Effector CD8-positive, alpha-beta T cell (primary cell): ENCODE data around the gene KIF5C.

Source experiments
- DNase-seq: peaks from one replicate; lab custom pipeline; 2025; lab: John Stamatoyannopoulos, UW

The KIF5C gene

DNA sequence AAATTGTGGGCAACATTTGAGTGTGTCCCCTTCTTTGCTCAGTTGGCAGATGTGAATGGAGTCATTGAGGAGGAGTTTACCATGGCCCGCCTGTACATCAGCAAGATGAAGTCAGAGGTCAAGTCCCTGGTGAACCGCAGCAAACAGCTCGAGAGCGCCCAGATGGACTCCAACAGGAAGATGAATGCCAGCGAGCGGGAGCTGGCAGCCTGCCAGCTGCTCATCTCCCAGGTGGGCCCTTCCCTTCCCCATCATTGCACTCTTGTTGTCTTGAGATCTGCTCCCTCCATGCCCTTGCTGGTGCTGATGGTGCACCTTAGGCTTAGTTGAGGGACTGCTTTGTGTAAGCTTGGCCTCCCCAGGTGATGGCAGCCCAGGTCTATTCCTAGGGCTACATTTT lies 115.9 kb downstream of the KIF5C start:
- no peak for DNase-seq

DNA sequence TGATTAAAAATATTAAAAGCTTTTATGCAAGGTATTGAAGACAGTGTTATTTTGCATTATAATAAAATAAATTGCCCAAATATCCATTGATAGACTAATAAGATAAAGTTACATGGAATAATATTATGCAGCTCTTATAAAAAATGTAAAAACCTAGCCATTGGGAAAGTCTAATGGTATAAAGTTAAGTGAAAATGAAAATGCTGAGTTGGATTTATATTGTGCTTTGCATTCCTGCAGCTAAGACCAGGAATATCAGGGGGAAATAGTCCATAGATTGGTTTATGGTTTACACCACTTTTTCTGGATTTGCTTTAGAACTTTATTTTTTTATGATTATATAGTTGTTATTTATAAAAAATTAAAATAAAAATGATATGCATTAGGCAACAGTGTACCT lies 117.4 kb downstream of the KIF5C start:
- no peak for DNase-seq

DNA sequence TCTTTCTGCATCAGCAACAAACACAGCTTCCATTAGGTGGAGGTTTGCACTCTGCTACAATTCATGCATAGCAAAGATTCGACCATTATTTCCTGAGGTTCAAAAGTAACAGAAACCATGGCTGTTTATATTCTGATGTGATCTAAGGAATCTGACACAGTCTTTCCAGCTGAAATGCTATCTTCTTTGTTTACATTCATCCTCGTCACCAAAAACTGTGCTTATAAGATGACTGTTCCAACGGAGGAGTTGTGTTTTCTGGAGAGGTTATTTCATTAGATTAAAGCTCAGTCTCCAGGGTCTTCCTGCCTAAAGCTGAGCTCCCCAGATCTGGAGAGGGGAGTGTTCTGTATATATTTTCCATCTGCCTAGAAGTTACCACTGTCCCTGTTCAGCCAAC lies 118.3 kb downstream of the KIF5C start:
- DNase-seq = no peak

DNA sequence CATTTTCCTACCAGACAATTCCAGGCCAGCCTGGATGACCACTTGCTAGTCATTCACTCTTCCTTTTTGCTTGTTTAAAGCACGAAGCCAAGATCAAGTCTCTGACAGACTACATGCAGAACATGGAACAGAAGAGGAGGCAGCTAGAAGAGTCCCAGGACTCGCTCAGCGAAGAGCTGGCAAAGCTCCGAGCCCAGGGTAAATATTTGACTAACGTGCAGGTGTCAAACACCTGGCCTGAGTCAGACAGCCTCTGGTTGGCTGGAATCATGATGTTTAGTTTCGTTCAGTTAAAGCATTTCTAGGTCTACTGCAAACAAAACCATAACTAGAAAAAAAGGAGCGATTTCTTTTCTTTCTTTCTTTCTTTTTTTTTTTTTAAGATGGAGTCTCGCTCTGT lies 119.3 kb downstream of the KIF5C start:
- DNase-seq = no peak

DNA sequence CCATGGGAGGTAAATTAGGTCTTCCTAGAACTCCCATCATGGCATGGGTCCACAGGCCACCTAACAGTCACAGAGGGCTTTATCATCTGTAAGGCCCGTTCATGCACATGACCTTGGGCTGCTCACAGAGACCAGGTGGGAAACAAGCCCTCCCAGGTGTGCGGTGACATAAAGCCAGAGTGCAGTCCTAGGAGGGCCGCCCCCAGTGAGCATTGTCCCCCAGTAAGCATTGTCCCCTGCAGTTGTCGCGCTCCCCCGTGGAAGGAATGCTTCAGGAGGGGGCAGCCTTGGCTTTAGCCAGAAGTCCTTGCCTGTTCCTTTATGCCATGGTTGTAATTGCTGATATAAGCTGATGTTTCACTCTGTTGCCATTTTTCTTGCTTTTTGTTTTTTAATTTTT lies 121.8 kb downstream of the KIF5C start:
- no peak for DNase-seq

DNA sequence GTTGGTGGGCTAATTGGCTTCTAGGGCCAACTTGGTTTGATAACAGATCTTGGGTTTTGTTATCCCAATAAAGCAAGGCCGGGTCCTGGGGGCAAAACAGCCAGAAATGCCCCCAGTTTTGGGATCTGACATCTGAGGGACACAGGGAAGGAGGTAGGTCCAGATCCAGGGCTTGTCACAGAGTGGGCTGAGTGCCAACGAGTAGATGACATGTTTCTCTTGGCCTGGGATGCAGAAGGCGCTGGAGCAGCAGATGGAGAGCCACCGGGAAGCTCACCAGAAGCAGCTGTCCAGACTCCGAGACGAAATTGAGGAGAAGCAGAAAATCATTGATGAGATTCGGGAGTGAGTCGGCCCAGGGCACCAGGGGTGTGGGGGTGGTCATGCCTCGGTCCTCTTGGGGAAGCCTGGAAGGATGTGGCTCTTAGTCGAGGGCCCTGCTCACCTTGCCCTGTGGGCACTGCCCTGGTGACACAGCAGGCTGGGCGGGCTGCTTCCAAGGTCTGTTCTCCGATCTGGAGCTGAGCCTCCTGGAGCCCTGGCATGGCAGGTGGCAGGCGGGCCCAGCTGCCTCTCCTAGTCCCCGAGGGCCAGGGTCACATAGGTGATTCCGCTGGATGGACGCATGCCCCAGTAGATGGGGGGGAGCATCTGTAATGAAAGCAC lies 123.3 kb downstream of the KIF5C start:
- DNase-seq = no peak

DNA sequence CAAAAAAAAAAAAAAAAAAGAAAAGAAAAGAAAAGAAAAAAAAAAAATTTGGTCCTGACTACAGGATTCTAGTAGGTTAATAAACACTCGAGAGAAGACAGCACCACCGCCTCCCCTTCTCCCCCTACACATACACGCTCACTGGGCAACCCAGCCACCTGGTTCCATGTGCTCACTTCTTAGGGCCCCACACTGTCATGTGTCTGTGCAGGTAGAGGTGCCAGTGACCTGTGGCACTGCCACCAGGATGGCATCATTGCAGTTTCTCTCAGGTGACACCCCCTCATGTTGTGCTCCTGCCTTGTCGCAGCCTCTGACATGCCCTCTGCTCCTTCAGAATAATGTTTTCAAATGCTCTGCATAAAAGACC lies 123.8 kb downstream of the KIF5C start:
- DNase-seq = no peak

DNA sequence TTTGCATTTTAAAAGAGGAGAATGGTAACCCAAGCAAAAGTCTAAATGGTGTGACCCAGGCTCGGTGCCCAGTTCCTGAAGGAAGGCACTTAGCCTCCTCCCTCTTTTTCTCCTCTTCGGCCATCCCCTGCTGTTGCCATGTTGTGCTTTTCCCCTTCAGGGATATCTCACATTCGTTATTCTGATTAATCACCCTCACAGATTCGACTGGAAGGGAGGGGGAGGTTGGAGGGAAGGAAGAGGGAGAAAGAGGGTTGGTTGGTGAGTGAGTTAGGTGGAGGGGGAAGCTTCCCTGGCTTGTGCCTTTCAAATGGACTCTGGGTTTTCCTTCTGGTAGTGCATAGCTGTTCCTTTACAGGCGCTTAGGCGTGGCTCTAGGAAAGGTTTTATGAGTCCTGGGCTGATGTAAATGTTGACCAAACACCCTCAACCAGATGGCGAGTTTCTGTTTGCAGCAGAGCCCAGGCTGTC lies 124.5 kb downstream of the KIF5C start:
- DNase-seq = no peak

DNA sequence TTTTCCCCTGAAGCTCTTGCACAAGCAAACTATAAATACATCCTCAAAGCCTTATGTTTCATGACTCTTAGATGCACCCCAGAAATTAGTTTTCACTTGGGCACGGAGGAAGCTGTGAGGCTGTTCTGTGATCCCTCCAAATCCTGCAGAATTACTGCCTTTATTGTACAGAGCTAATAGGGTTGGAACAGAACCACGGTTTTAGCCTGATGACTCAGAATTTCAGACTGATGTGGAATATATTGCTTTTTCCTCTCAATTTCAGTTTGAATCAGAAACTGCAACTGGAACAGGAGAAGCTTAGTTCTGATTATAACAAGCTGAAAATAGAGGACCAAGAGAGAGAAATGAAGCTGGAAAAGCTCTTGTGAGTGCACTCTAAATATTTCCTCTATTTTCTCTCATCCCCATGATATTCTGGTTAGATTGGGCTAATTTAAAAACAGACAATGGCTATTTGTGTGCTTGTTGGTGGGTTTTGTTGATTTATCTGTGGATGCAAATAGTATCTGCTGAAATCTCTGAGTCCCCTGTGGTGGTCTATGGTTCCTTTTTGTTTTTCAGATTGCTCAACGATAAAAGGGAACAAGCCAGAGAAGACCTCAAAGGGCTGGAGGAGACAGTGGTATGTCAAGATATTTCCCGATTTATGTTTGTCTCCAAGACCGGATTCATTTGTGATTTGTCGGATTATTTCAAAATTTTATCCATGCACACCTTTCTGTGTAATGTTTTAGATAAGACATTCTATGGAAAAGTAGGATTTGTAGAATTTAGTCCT lies 125.3 kb downstream of the KIF5C start:
- no peak for DNase-seq

DNA sequence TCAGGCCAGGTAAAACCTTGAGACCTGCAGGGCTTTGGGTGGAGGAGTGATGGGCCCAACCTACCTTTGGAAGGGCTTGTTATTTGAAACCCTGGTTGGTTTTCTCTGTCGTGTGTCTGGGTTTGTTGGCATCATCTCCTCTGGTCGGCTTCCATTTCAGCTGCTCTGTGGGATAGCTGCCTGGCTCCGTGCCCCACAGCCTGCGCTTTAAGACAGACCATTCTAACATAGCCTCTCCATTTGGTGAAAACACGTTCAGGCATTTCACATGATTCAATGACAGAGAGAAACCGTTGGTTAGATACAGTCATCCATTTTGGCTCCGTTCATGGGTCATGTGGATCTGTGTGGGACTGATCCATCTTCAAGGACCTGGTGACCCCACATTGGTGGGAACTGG lies 126.5 kb downstream of the KIF5C start:
- no peak for DNase-seq

DNA sequence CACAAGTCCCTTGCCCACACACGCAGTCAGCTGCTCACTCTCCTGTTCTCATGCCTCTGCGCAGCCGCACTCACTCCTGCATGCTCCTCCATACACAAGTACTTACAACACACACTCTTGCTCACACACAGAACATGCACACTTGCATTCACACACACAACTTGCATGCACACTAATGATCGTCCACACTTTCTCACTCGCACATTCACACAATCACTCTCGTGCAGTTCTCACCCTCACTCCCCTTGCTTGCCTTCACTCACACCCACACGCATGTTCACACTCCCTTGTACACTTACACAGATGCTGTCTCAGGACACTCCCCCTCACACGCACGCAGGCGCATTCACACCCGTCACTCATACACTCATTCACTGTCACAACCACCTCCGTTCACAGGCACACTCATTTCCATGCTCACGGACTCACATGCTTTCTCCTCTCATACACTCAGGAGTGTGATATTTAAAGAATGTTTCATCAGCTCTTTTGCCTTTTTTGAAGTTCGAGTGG lies 127.4 kb downstream of the KIF5C start:
- DNase-seq = no peak

DNA sequence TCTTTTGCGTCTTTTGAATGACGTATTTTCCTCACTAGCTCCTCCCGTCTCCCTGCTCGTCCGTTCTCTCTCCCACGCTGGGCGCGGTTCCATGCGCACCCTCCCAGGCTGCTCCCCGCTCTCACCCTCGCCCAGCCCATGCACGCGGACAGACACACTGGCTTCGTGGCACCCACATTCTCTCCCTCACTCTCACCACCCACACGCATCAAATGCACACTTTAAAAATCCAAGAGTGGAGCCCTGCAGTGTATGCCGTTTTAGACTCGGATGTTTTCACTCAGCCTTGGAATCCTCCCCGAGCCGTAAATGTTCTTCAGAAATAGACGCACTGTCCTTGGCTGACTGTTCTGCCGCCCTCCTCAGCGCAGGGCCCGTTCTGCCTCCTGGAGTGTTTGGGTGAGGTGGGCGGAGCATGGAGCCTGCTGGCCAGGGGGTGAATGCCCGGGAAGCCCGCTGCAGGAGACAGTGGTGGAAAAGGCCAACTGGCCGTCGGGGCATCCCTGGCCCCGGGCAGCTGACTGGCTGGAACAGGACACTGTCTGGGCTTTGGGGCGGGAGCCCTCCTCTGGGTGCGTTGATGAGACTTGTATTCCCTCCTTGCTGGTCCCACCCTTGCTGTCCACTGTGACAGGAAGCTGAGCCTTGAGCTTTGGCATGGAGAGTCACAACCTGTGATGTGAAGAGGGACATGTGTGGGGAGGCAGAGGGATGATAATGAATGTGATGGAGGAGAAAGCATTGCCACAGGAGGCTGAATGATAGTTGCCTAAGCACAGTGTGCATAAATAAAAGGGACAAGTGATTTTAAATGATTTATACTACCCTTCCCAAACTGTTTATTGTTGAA lies 128.1 kb downstream of the KIF5C start:
- DNase-seq = no peak

DNA sequence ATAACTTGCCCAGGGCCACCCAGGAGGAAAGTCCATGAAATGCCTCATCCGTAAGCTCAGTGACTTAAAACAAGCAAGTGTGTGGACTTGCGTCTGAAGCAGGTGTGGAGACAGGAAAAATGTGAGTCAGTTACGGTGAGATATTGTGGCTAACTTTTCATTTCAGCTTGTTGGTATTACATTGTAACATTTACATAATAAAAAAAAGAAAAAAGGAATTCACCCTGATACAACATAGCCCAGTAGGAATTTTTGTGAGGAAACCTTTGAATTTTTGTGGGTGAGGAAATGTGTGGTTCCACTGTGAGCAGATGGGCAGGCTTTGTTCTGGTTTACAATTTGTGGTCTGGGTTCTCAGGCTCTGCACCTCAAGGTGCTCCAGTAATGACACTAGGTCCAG lies 129.8 kb downstream of the KIF5C start:
- no peak for DNase-seq

DNA sequence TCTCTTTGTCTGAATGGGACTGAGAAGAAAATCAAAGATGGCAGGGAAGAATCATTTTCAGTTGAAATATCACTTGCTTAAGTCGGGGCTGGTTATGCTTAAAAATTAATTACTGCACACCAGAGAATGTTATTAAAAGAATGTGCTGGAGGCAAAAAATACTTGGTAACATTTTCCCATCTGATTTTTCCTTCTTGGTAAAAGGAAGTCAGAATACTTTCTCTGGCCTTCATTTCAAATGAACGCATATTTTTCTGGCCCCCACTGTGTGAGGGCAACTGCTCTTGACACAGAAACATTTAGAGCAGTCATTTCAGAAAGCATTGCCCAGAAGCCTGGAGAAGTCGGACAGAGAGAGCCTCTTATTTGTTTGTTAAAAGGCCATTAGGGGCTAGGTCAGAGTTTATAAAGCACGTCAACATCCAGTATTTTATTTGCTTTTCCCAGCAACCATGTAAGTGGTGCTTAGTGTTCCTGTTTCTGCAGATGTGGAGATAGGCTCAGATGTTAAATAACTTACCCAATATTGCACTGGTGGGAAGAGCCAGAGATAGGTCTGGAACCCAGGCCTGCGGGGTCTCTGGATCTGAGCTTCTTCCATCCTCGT lies 130.5 kb downstream of the KIF5C start:
- no peak for DNase-seq

DNA sequence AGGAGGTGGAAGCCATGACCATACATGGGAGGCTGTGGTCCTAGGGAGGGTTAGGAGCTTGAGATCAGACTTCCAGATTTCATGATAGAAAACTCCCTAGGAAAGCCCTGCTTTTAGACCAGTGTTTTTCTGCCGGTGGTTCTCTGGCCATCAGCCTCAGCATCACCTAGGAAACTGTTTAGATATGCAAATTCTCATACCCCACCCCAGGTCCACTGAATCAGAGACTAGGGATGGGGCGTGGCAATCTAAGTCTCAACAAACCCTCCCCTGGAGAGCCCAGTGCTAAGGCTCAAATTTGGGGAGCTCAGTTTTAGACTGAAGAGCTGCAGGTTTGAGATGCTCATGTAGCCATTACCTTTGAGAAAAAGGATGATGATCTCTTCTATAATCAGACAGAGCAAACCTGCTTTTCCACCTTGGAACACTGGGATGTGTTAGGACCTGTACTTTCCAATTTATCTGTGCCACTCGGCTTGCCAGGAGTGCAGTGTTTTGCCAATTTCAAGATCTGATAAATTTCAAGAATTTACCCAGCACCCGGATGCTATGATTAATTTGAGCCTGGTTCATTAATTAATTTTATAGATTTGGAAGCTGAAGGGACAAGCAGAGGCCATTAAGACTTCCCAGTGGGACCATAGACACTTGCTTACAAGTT lies 132.0 kb downstream of the KIF5C start:
- DNase-seq = no peak

DNA sequence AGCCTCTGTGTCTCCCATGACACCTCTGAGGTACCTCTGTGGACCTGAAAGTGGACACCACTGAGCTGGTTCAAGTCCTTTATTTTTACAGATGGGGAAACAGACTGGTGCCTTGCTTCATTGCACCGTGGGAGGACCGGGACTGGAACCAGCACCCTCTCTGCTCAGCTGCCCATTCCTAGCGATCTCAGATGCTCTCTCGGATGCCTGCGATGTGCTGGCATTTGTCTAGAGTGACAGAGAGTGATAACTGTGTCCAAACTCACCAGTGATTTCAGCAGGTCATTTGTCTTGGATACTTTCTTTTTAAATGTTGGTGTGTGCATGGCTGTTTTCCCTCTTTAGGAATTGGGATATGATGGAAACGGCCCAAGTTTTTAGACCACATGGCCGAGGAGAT lies 133.4 kb downstream of the KIF5C start:
- DNase-seq = no peak

DNA sequence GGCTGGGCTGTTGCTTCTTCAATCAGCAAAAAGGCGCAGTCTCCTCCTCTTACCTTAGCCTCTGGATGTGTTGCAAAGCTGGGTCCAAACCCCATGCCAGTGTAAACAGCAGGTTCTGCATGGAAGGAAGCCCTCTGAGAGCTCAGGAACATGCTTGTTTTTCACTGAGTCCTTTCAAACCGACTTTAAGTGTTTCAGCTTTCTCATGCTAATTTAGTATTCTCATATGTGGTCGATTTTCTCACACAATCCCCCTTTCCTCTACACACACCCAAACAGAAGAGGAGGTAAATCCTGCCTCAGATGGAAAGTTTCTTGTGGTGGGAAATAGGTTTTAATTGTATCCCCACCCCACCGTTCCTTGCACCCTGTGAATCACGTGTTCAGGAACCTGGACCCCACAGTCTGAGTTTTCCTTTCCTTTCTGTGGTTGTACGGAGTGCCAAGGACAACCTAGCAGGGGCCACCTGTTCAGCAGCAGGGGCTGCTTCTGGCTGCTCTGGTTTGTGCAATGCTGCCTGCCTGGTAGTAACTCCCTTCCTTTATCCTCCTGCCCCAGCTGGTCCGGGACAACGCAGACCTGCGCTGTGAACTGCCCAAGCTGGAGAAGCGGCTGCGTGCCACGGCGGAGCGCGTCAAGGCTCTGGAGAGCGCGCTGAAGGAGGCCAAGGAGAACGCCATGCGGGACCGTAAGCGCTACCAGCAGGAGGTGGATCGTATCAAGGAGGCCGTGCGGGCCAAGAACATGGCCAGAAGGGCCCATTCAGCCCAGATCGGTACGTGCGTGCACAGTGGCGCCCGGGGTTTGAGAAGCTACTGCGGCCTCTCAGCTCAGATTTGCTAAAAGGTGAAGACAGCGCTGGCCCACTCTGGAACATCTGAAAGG lies 134.8 kb downstream of the KIF5C start:
- DNase-seq = no peak

DNA sequence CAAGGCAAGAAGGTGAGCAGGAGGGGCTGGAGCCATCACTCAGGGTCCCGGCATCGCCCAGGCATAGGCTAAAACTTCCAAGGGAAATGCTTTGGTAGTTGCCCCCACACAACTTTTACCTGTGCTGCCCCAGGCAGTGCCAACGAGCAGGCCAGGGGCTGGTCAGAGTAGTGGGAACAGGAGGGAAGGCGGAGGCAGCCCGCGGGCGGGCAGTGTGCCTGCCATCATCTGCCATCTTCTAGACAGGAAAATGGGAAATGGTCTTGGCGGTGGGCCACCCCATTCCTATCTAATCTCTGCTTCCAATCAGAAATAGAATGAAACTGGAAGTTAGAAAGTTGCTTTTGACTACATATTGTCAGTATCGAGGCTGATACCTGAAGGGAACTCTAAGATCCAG lies 137.5 kb downstream of the KIF5C start:
- DNase-seq = no peak

DNA sequence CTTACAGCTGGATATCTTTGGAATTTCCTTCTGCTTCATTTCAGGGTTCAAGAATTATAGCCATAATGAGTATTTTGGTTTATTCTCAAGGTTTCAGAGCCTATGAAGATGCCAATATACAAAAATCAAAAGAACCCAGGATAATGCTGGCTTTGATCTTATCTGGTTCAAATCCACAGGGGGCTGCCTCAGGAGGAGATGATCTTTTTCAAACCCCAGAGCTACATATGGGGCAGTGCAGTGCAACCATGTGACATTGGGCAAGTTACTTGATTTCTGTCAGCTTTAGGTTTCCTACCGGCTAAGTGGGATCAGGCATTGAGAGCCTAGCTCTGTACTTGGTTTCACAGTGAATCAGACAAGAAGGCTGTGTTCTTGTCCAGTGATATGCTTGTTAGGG lies 140.5 kb downstream of the KIF5C start:
- no peak for DNase-seq

DNA sequence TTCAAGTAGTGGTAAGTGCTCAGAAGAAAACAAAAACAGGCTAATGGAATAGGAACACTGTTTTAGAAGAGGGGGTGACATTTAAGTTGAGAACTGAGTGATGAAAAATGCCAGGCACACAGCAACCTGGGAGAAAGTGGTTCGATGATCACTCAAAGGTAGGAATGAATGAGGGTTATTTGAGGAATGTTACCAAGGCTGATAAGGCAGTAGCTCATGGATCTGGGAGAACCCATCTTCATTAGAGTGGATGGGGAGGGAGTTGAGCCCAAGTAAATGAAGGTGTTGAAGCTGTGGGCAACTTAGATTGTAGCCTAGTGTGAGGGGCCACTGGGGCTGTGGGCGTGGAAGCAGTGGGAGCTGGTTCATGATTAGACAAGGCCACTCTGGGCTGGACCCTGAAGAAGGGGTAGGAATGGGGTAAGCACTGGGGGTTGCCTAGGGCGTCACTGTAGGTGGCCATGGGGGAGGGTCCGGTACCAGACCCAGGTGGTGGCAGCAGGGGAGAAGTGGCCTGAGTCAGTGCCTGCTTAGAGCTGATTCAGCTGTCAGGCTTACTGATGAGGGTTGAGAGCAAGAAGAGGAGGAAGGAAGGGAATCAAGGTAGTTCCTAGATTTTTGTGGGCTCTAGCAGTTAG lies 141.0 kb downstream of the KIF5C start:
- no peak for DNase-seq
